ENCODE data around the gene SH2B3.

DNA sequence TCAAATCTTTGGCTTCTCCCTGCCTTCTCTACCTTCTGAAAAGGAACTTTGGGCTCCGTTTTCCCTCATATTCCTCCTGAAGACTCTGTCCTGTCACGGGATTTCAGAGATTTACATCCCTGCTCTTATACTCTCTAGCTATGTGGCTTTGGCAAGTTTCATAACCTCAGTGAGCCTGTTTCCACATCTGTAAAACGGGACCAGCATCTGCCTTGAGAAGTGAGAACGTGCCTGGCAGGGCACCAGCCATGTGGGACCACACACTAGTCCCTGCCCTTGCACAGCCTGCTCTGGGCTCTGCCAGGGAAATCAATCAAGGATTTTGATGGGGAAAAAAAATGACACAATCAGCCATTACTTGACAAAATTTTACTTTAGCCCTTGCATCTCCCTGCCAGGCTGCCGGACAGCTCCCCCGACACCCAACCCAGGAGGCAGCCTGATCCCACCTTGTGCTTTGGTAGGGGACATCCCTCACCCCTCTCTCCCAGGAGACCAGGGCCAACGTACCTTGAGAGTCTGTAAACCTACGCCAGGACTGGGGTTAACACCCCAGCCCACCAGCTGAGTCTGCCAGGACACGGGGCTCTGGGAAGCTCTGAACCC is 45.3 kb upstream of the SH2B3 start:
- TF ChIP-seq, protein P1, sequence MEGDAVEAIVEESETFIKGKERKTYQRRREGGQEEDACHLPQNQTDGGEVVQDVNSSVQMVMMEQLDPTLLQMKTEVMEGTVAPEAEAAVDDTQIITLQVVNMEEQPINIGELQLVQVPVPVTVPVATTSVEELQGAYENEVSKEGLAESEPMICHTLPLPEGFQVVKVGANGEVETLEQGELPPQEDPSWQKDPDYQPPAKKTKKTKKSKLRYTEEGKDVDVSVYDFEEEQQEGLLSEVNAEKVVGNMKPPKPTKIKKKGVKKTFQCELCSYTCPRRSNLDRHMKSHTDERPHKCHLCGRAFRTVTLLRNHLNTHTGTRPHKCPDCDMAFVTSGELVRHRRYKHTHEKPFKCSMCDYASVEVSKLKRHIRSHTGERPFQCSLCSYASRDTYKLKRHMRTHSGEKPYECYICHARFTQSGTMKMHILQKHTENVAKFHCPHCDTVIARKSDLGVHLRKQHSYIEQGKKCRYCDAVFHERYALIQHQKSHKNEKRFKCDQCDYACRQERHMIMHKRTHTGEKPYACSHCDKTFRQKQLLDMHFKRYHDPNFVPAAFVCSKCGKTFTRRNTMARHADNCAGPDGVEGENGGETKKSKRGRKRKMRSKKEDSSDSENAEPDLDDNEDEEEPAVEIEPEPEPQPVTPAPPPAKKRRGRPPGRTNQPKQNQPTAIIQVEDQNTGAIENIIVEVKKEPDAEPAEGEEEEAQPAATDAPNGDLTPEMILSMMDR (conservative IDR thresholded peaks at IDR 0.05), result no peak
- TF ChIP-seq EZH2 (IDR thresholded peaks at IDR 0.05; ENCODE audit: low read depth), result no peak
